Testis (tissue), 3 donors: ENCODE results near the gene SLC37A1. TPM values are rescaled to one million over a fixed set of nuclear protein-coding genes. Genes with fewer than 3 reads are reported as not detected.
A peak's percentile ranks its signal among the peaks of the same experiment; 100 is the strongest.

Experiments
- DNase-seq: peaks from one replicate; pipeline ENCODE4 v3.0.0-alpha.2; 2019
- H3K27ac ChIP-seq, 2 donors: fragments of 200-600 bp; sonication (generic); one replicate each; pipeline ENCODE4 v1.5.1; 2019
- H3K27me3 ChIP-seq: fragments of 200-600 bp; sonication (generic); one replicate; pipeline ENCODE4 v1.5.1; 2019
- H3K36me3 ChIP-seq: fragments of 200-600 bp; sonication (generic); one replicate; pipeline ENCODE4 v1.5.1; 2017; ENCODE audit warnings: low read depth; ENCODE audit errors: missing control alignments
- H3K4me1 ChIP-seq: fragments of 200-600 bp; sonication (generic); one replicate; pipeline ENCODE4 v1.5.1; 2019
- H3K4me3 ChIP-seq, 2 donors: fragments of 200-600 bp; sonication (generic); one replicate each; pipeline ENCODE4 v1.5.1; 2017 to 2019
- H3K9me3 ChIP-seq: fragments of 200-600 bp; sonication (generic); one replicate; pipeline ENCODE4 v1.5.1; 2017
- POLR2A ChIP-seq: fragments of 450-650 bp; IDR thresholded peaks from one replicate; pipeline ENCODE4 v1.6.1; 2017; ENCODE audit warnings: antibody characterized with exemption, mild to moderate bottlenecking, moderate library complexity
- WGBS, 2 donors: methylation state at CpG; one replicate each; pipeline ENCODE4 v1.1.5; 2018; 5-methylcytosine and 5-hydroxymethylcytosine counted together
- intact Hi-C: fragments of 100-400 bp; cut with DNase I; formaldehyde crosslinking; loops from one replicate; pipeline ENCODE4 v1.15.1; 2023; ENCODE audit warnings: low total_unique reads
- polyA plus RNA-seq: library from polyadenylated mRNA; stranded (reverse); fragments of 350-450 nt; fragmentation: Illumina TruSeq; extraction: RNeasy Lipid Tissue Mini Kit (QIAGEN cat#74804); gene quantifications from one replicate; pipeline ENCODE4 v1.2.3, GENCODE V29; 2014; ENCODE audit warnings: low read depth, low replicate concordance; ENCODE audit not compliant: insufficient read depth
- total RNA-seq, 2 donors: library from RNA; depleted of rRNA; stranded (reverse); fragments of >200 nt; gene quantifications; one replicate each; pipeline ENCODE4 v1.2.3, GENCODE V29; 2016
- TF ChIP-seq, protein P1 (sequence below), 3 experiments: fragments of 450-650 bp in 2 of 3; fragments of 200-600 bp in 1 of 3; sonication (generic) in 1 of 3; IDR thresholded peaks; one replicate each; pipeline ENCODE4 v1.5.1; 2016 to 2019; ENCODE audit warnings: antibody characterized with exemption in 3 of 3, mild to moderate bottlenecking in 2 of 3, moderate library complexity in 1 of 3

Gene SLC37A1
- total and polyA plus RNA-seq, 3 donors from 2014 or later, result 22.6 to 48.3 (median 24.3) TPM

DNA sequence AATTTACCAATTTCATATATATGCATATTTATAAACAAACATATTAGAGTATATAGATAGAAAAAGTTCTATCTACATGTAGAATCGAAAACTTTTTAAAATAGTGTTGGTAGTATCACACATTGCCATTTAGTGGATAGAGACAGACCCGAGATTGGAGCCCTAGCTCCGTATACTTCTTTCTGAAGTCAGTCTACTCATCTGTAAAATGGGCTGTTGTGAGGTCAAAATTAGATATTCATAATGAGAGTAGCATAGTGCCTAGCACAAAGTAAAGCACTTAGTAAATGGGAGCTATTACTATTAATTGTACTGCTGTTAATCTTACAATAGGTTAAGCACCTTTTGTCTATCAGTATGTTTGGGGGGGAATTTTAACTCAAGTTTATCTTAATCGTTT, 13.4 kb upstream of the SLC37A1 start:
- Histone ChIP-seq H3K27me3 (no peaks in the 10 kb centered on the region), H3K27ac (no peak overlapping the region), H3K4me1 (no peaks in the 10 kb centered on the region), H3K9me3 (no peaks in the 10 kb centered on the region), H3K36me3 (no peaks in the 10 kb centered on the region), H3K4me3 (no peak overlapping the region)
- TF ChIP-seq, protein P1, sequence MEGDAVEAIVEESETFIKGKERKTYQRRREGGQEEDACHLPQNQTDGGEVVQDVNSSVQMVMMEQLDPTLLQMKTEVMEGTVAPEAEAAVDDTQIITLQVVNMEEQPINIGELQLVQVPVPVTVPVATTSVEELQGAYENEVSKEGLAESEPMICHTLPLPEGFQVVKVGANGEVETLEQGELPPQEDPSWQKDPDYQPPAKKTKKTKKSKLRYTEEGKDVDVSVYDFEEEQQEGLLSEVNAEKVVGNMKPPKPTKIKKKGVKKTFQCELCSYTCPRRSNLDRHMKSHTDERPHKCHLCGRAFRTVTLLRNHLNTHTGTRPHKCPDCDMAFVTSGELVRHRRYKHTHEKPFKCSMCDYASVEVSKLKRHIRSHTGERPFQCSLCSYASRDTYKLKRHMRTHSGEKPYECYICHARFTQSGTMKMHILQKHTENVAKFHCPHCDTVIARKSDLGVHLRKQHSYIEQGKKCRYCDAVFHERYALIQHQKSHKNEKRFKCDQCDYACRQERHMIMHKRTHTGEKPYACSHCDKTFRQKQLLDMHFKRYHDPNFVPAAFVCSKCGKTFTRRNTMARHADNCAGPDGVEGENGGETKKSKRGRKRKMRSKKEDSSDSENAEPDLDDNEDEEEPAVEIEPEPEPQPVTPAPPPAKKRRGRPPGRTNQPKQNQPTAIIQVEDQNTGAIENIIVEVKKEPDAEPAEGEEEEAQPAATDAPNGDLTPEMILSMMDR (IDR thresholded peaks at IDR 0.05), result no peak
- TF ChIP-seq POLR2A, result no peak
- 87 to 90% methylated on average over 4 of the region's 4 CpGs for WGBS, 2 donors
- intact Hi-C loops, result no loop called here
- DNase-seq, result no peak

DNA sequence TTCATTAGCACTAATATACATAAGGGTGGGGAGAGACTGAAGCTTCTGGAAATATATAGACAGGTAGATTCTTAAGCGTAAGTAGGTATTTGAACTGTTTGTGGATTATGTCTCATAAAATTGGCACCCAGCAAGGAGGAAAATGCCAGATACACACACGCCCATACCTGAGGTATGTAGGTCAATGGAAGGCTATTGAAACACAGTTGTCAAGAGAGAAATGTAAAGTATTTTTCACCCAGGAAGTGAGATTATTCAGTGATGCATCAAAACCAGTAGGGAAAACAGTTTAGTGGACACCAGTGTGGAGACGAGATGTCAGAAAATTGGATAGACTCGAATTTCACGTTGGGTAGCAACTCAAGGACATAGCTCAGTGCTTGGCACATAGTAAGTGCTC, 12.9 kb upstream of the SLC37A1 start:
- no peak overlapping the region for H3K4me3 ChIP-seq
- H3K4me1 ChIP-seq, result no peaks in the 10 kb centered on the region
- no peak for DNase-seq
- no peak for TF ChIP-seq POLR2A
- TF ChIP-seq, protein P1 (IDR thresholded peaks at IDR 0.05), result no peak
- H3K36me3 ChIP-seq, result no peaks in the 10 kb centered on the region
- no peak overlapping the region for H3K27ac ChIP-seq
- 85% methylated on average over 5 of the region's 5 CpGs for WGBS, 2 donors
- no peaks in the 10 kb centered on the region for H3K9me3 ChIP-seq
- no peaks in the 10 kb centered on the region for H3K27me3 ChIP-seq
- intact Hi-C loops, result no loop called here

DNA sequence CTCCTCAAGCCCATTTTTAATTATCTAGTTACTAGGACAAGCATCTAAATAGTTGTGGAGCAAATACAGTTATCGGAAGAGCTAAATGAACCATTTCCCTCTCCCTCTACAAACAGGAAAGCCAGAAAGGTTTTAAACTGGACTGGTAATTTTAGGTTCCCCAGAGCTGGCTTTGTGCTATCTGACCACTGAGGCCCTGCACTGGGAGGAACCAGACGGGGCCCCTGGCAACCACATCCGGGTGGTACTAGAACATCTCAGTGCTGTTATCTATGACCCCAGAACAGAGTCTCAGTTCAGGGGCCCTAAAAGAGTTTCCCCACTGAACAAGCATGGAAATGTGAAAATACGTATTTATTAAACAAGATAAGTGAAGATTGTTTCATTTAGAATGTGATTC, 9.9 kb upstream of the SLC37A1 start:
- no peak overlapping the region for H3K4me3 ChIP-seq
- TF ChIP-seq POLR2A, result no peak
- TF ChIP-seq, protein P1 (IDR thresholded peaks at IDR 0.05), result no peak
- H3K27ac ChIP-seq, result no peak overlapping the region
- H3K9me3 ChIP-seq, result no peaks in the 10 kb centered on the region
- no peaks in the 10 kb centered on the region for H3K27me3 ChIP-seq
- intact Hi-C loops, result no loop called here
- no peaks in the 10 kb centered on the region for H3K36me3 ChIP-seq
- H3K4me1 ChIP-seq, result no peaks in the 10 kb centered on the region
- WGBS, 2 donors, result 73 to 84% methylated on average over 4 of the region's 4 CpGs
- DNase-seq, result peak; percentile 2

DNA sequence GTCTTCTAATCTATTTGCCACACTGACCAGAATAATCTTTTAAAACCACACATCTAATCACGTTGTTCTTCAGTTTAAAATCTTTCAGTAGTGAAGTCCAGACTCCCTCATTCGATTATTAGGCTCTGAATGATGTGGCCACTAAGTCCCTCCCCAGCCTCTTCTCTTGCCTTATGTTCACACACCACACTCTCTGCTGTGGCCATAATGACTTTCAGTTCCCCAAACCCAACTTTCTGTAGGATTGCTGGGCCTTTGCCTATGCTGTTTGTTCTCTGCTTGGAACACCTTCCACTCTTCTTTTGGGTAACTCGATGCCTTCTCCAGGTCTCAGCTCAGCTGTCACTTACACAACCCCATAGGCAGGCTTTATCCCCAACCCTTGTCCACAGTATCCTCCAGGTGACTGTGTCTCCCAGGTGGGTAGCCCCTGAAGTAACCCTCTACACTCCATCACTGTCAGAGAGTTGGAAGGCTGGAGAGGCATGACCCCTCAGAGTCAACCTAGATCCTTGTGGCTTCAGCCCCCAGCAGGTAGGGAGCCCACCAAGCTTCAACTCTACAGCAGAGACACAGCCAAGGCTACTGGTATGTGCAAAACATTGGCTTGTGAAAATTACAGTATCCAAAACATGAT, 8.4 kb upstream of the SLC37A1 start:
- H3K27me3 ChIP-seq, result no peaks in the 10 kb centered on the region
- DNase-seq, result no peak
- H3K9me3 ChIP-seq, result no peaks in the 10 kb centered on the region
- no peak overlapping the region for H3K27ac ChIP-seq
- no peak overlapping the region for H3K4me3 ChIP-seq
- intact Hi-C loops, result no loop called here
- WGBS, 2 donors, result 77 to 87% methylated on average over 3 of the region's 3 CpGs
- TF ChIP-seq, protein P1 (IDR thresholded peaks at IDR 0.05), result no peak
- no peak for TF ChIP-seq POLR2A
- H3K36me3 ChIP-seq, result no peaks in the 10 kb centered on the region
- no peaks in the 10 kb centered on the region for H3K4me1 ChIP-seq

DNA sequence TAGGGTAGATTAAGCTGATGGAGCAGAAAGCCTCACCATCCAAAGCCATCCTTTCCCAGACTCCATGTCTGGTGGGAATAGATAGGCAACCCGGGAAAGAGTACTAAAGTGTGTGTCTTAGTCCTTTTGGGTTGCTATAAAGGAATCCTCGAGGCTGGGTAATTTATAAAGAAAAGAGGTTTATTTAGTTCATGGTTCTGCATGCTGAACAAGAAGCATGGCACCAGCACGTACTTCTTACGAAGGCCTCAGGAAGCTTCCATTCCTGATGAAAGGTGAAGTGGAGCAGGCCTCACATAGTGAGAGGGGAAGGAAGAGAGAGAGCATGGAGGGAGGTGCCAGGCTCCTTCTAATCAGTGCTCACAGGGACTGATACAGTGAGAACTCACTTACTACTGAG, 6.2 kb upstream of the SLC37A1 start:
- no peak for DNase-seq
- intact Hi-C loops, result no loop called here
- Histone ChIP-seq H3K27me3 (no peaks in the 10 kb centered on the region), H3K36me3 (no peaks in the 10 kb centered on the region), H3K4me1 (no peaks in the 10 kb centered on the region), H3K9me3 (no peaks in the 10 kb centered on the region), H3K27ac (no peak overlapping the region), H3K4me3 (no peak overlapping the region)
- WGBS, 2 donors, result 86 to 95% methylated on average over 4 of the region's 4 CpGs
- TF ChIP-seq POLR2A, result no peak
- TF ChIP-seq, protein P1 (IDR thresholded peaks at IDR 0.05), result no peak
